ENCODE measurements around the gene TRANK1.
"Not testable (repeated sequence)": the region's sequence is repeated elsewhere in the genome, so short reads cannot be mapped to it uniquely, and the experiment has no call there.

The TRANK1 gene

GRCh38 chr3:36891097-36891496 is 53.8 kb downstream of the TRANK1 start:
- H3K4me1 ChIP-seq (ENCODE audit: control insufficient read depth, insufficient read depth, low read length, poor library complexity, severe bottlenecking); H3K9me3 ChIP-seq (ENCODE audit: control insufficient read depth, low read length); H3K36me3 ChIP-seq (ENCODE audit: control insufficient read depth, insufficient read depth, low read length); H3K27ac ChIP-seq (ENCODE audit: low read depth, low read length, severe bottlenecking); H3K4me3 ChIP-seq (ENCODE audit: extremely low read depth, insufficient read depth, low read length, poor library complexity, severe bottlenecking): not testable (repeated sequence)
- WGBS, 2 experiments (ENCODE audit: insufficient coverage in 2 of 2): 93 to 94% methylated on average over 7 of the region's 7 CpGs

- no peak overlapping the region for H3K27ac ChIP-seq (ENCODE audit: low read depth, low read length, severe bottlenecking)
- H3K4me1 ChIP-seq (ENCODE audit: control insufficient read depth, insufficient read depth, low read length, poor library complexity, severe bottlenecking): no peaks in the 10 kb centered on the region
- no peaks in the 10 kb centered on the region for H3K9me3 ChIP-seq (ENCODE audit: control insufficient read depth, low read length)
- H3K4me3 ChIP-seq (ENCODE audit: extremely low read depth, insufficient read depth, low read length, poor library complexity, severe bottlenecking): no peak overlapping the region
- no peaks in the 10 kb centered on the region for H3K36me3 ChIP-seq (ENCODE audit: control insufficient read depth, insufficient read depth, low read length)
These were observed 54.6 kb downstream of the TRANK1 start for GRCh38 chr3:36890261-36890660.

GRCh38 chr3:36881735-36882134 is 63.1 kb downstream of the TRANK1 start:
- no peaks in the 10 kb centered on the region for H3K4me1 ChIP-seq (ENCODE audit: control insufficient read depth, insufficient read depth, low read length, poor library complexity, severe bottlenecking)
- WGBS, 2 experiments (ENCODE audit: insufficient coverage in 2 of 2): 81 to 100% methylated on average over 1 to 2 of the region's 4 CpGs
- H3K36me3 ChIP-seq (ENCODE audit: control insufficient read depth, insufficient read depth, low read length): no peaks in the 10 kb centered on the region
- no peaks in the 10 kb centered on the region for H3K9me3 ChIP-seq (ENCODE audit: control insufficient read depth, low read length)
- no peak overlapping the region for H3K4me3 ChIP-seq (ENCODE audit: extremely low read depth, insufficient read depth, low read length, poor library complexity, severe bottlenecking)
- H3K27ac ChIP-seq (ENCODE audit: low read depth, low read length, severe bottlenecking): no peak overlapping the region

- H3K9me3 ChIP-seq (ENCODE audit: control insufficient read depth, low read length); H3K4me1 ChIP-seq (ENCODE audit: control insufficient read depth, insufficient read depth, low read length, poor library complexity, severe bottlenecking); H3K27ac ChIP-seq (ENCODE audit: low read depth, low read length, severe bottlenecking); H3K4me3 ChIP-seq (ENCODE audit: extremely low read depth, insufficient read depth, low read length, poor library complexity, severe bottlenecking); H3K36me3 ChIP-seq (ENCODE audit: control insufficient read depth, insufficient read depth, low read length): not testable (repeated sequence)
- 100% methylated on average over 1 of the region's 1 CpG for WGBS, 2 experiments (ENCODE audit: insufficient coverage in 2 of 2)
These were observed 65.0 kb downstream of the TRANK1 start for GRCh38 chr3:36879842-36880241.

- no peaks in the 10 kb centered on the region for H3K4me1 ChIP-seq (ENCODE audit: control insufficient read depth, insufficient read depth, low read length, poor library complexity, severe bottlenecking)
- H3K36me3 ChIP-seq (ENCODE audit: control insufficient read depth, insufficient read depth, low read length): no peaks in the 10 kb centered on the region
- no peaks in the 10 kb centered on the region for H3K9me3 ChIP-seq (ENCODE audit: control insufficient read depth, low read length)
- H3K4me3 ChIP-seq (ENCODE audit: extremely low read depth, insufficient read depth, low read length, poor library complexity, severe bottlenecking): no peak overlapping the region
- no peak overlapping the region for H3K27ac ChIP-seq (ENCODE audit: low read depth, low read length, severe bottlenecking)
- WGBS, 2 experiments (ENCODE audit: insufficient coverage in 2 of 2): 79 to 80% methylated on average over 7 to 8 of the region's 9 CpGs
These were observed 66.7 kb downstream of the TRANK1 start for GRCh38 chr3:36877930-36878685.

GRCh38 chr3:36876181-36876936 is 68.5 kb downstream of the TRANK1 start:
- Histone ChIP-seq H3K27ac (ENCODE audit: low read depth, low read length, severe bottlenecking) (no peak overlapping the region), H3K4me1 (ENCODE audit: control insufficient read depth, insufficient read depth, low read length, poor library complexity, severe bottlenecking) (no peaks in the 10 kb centered on the region), H3K4me3 (ENCODE audit: extremely low read depth, insufficient read depth, low read length, poor library complexity, severe bottlenecking) (no peak overlapping the region), H3K36me3 (ENCODE audit: control insufficient read depth, insufficient read depth, low read length) (no peaks in the 10 kb centered on the region), H3K9me3 (ENCODE audit: control insufficient read depth, low read length) (no peaks in the 10 kb centered on the region)
- 95 to 96% methylated on average over 5 to 6 of the region's 7 CpGs for WGBS, 2 experiments (ENCODE audit: insufficient coverage in 2 of 2)

- Histone ChIP-seq H3K27ac (ENCODE audit: low read depth, low read length, severe bottlenecking) (no peak overlapping the region), H3K4me3 (ENCODE audit: extremely low read depth, insufficient read depth, low read length, poor library complexity, severe bottlenecking) (no peak overlapping the region), H3K9me3 (ENCODE audit: control insufficient read depth, low read length) (no peaks in the 10 kb centered on the region), H3K36me3 (ENCODE audit: control insufficient read depth, insufficient read depth, low read length) (no peaks in the 10 kb centered on the region), H3K4me1 (ENCODE audit: control insufficient read depth, insufficient read depth, low read length, poor library complexity, severe bottlenecking) (no peaks in the 10 kb centered on the region)
- WGBS, 2 experiments (ENCODE audit: insufficient coverage in 2 of 2): 100% methylated on average over 1 of the region's 3 CpGs
These were observed 69.5 kb downstream of the TRANK1 start for GRCh38 chr3:36875397-36875796.

- Histone ChIP-seq H3K4me1 (ENCODE audit: control insufficient read depth, insufficient read depth, low read length, poor library complexity, severe bottlenecking) (no peaks in the 10 kb centered on the region), H3K4me3 (ENCODE audit: extremely low read depth, insufficient read depth, low read length, poor library complexity, severe bottlenecking) (no peak overlapping the region), H3K36me3 (ENCODE audit: control insufficient read depth, insufficient read depth, low read length) (no peaks in the 10 kb centered on the region), H3K27ac (ENCODE audit: low read depth, low read length, severe bottlenecking) (no peak overlapping the region), H3K9me3 (ENCODE audit: control insufficient read depth, low read length) (no peaks in the 10 kb centered on the region)
- WGBS, 2 experiments (ENCODE audit: insufficient coverage in 2 of 2): 100% methylated on average over 1 of the region's 2 CpGs; no CpG with 5 or more reads in 1 of the 2 experiments
These were observed 70.4 kb downstream of the TRANK1 start for GRCh38 chr3:36874424-36874823.

- WGBS, 2 experiments (ENCODE audit: insufficient coverage in 2 of 2): 100% methylated on average over 1 of the region's 2 CpGs
- no peak overlapping the region for H3K4me3 ChIP-seq (ENCODE audit: extremely low read depth, insufficient read depth, low read length, poor library complexity, severe bottlenecking)
- H3K4me1 ChIP-seq (ENCODE audit: control insufficient read depth, insufficient read depth, low read length, poor library complexity, severe bottlenecking): peaks cover 7% of the 10 kb centered on the region
- H3K36me3 ChIP-seq (ENCODE audit: control insufficient read depth, insufficient read depth, low read length): no peaks in the 10 kb centered on the region
- no peaks in the 10 kb centered on the region for H3K9me3 ChIP-seq (ENCODE audit: control insufficient read depth, low read length)
- no peak overlapping the region for H3K27ac ChIP-seq (ENCODE audit: low read depth, low read length, severe bottlenecking)
These were observed 73.3 kb downstream of the TRANK1 start for GRCh38 chr3:36871379-36872126.

- 20 to 29% methylated on average over 2 of the region's 2 CpGs for WGBS, 2 experiments (ENCODE audit: insufficient coverage in 2 of 2)
- Histone ChIP-seq H3K4me1 (ENCODE audit: control insufficient read depth, insufficient read depth, low read length, poor library complexity, severe bottlenecking) (peaks cover 11% of the 10 kb centered on the region), H3K9me3 (ENCODE audit: control insufficient read depth, low read length) (no peaks in the 10 kb centered on the region), H3K36me3 (ENCODE audit: control insufficient read depth, insufficient read depth, low read length) (no peaks in the 10 kb centered on the region), H3K4me3 (ENCODE audit: extremely low read depth, insufficient read depth, low read length, poor library complexity, severe bottlenecking) (no peak overlapping the region), H3K27ac (ENCODE audit: low read depth, low read length, severe bottlenecking) (no peak overlapping the region)
These were observed 76.0 kb downstream of the TRANK1 start for GRCh38 chr3:36868614-36869436.

Measured in mesodermal cell (in vitro differentiated cells).